ENCODE data around the gene FOXK2.

Gene FOXK2

GRCh38 chr17:82592767-82593589, 73.4 kb downstream of the FOXK2 start:
- H3K4me3 ChIP-seq: peak overlapping the region; percentile 96
- peak overlapping the region; percentile 89 to 99 for H3K27ac ChIP-seq
- no peak for DNase-seq (ENCODE audit: low spot score)
- no peak for TF ChIP-seq CTCF (IDR thresholded peaks at IDR 0.05)

- no peak for TF ChIP-seq CTCF (IDR thresholded peaks at IDR 0.05)
- no peak for DNase-seq (ENCODE audit: low spot score)
- Histone ChIP-seq H3K4me3 (peak overlapping the region; percentile 96), H3K27ac (peak overlapping the region; percentile 89 to 99)
Measured at GRCh38 chr17:82593590-82594087, 74.1 kb downstream of the FOXK2 start.

- TF ChIP-seq CTCF (IDR thresholded peaks at IDR 0.05): no peak
- Histone ChIP-seq H3K4me3 (no peak overlapping the region), H3K27ac (no peak overlapping the region)
- no peak for DNase-seq (ENCODE audit: low spot score)
Measured at GRCh38 chr17:82594571-82594970, 75.0 kb downstream of the FOXK2 start.

- no peak for TF ChIP-seq CTCF (IDR thresholded peaks at IDR 0.05)
- DNase-seq (ENCODE audit: low spot score): no peak
- Histone ChIP-seq H3K4me3 (no peak overlapping the region), H3K27ac (no peak overlapping the region)
Measured at GRCh38 chr17:82595893-82596292, 76.4 kb downstream of the FOXK2 start.

GRCh38 chr17:82596296-82596695, 76.8 kb downstream of the FOXK2 start:
- Histone ChIP-seq H3K4me3 (no peak overlapping the region), H3K27ac (no peak overlapping the region)
- no peak for DNase-seq (ENCODE audit: low spot score)
- TF ChIP-seq CTCF (IDR thresholded peaks at IDR 0.05): no peak

- Histone ChIP-seq H3K4me3 (no peak overlapping the region), H3K27ac (no peak overlapping the region)
- no peak for DNase-seq (ENCODE audit: low spot score)
- no peak for TF ChIP-seq CTCF (IDR thresholded peaks at IDR 0.05)
Measured at GRCh38 chr17:82596837-82597672, 77.5 kb downstream of the FOXK2 start.
